H9 (cell line): ENCODE data around the gene DECR2. TPM values are rescaled to one million over a fixed set of nuclear protein-coding genes. Genes with fewer than 3 reads are reported as not detected.

Experiments used
- DNase-seq: peaks from one replicate; pipeline ENCODE4 v3.0.0-alpha.2; 2017
- H2AFZ ChIP-seq: one replicate; pipeline ENCODE4 v1.6.1; 2013; ENCODE audit warnings: mild to moderate bottlenecking, low read length, control low read depth, moderate library complexity
- H2AK5ac ChIP-seq: 2 replicates; pipeline ENCODE4 v1.6.1; 2013; ENCODE audit warnings: low read length, control low read depth, mixed read lengths; ENCODE audit not compliant: insufficient read length
- H2BK120ac ChIP-seq: one replicate; pipeline ENCODE4 v1.6.1; 2013; ENCODE audit warnings: low read depth, mild to moderate bottlenecking, low read length, control low read depth, inconsistent platforms; ENCODE audit not compliant: poor library complexity, severe bottlenecking
- H2BK12ac ChIP-seq: 2 replicates; pipeline ENCODE4 v1.6.1; 2013; ENCODE audit warnings: low read length, control low read depth, mixed read lengths, low read depth; ENCODE audit not compliant: insufficient read length
- H2BK15ac ChIP-seq: 2 replicates; pipeline ENCODE4 v1.6.1; 2013; ENCODE audit warnings: low read depth, low read length, control low read depth
- H2BK20ac ChIP-seq: one replicate; pipeline ENCODE4 v1.6.1; 2013; ENCODE audit warnings: low read depth, mild to moderate bottlenecking, low read length, control low read depth, inconsistent platforms; ENCODE audit not compliant: poor library complexity, severe bottlenecking
- H2BK5ac ChIP-seq: 2 replicates; pipeline ENCODE4 v1.6.1; 2013; ENCODE audit warnings: low read length, control low read depth, mixed read lengths; ENCODE audit not compliant: insufficient read length
- H3K14ac ChIP-seq: 2 replicates; pipeline ENCODE4 v1.6.1; 2013; ENCODE audit warnings: low read length, control low read depth; ENCODE audit not compliant: insufficient read depth
- H3K18ac ChIP-seq: 2 replicates; pipeline ENCODE4 v1.6.1; 2013; ENCODE audit warnings: low read depth, mild to moderate bottlenecking, mixed read lengths, low read length, control low read depth; ENCODE audit not compliant: insufficient read length
- H3K23ac ChIP-seq: 2 replicates; pipeline ENCODE4 v1.6.1; 2013; ENCODE audit warnings: low read length, control low read depth, mixed read lengths, low read depth; ENCODE audit not compliant: insufficient read length
- H3K23me2 ChIP-seq: 2 replicates; pipeline ENCODE4 v1.6.1; 2013; ENCODE audit warnings: low read depth, mild to moderate bottlenecking, mixed read lengths, low read length, control low read depth; ENCODE audit not compliant: insufficient read length, poor library complexity, severe bottlenecking
- H3K27ac ChIP-seq: 2 replicates; pipeline ENCODE4 v1.5.1; 2013; ENCODE audit warnings: low read length, control low read depth, mixed read lengths, low read depth; ENCODE audit not compliant: insufficient read length
- H3K27me3 ChIP-seq: 2 replicates; pipeline ENCODE4 v1.6.1; 2013; ENCODE audit warnings: low read length, control low read depth, inconsistent platforms; ENCODE audit not compliant: insufficient read depth
- H3K4ac ChIP-seq: 2 replicates; pipeline ENCODE4 v1.6.1; 2013; ENCODE audit warnings: low read depth, mild to moderate bottlenecking, control low read depth, inconsistent platforms, low read length, moderate library complexity
- H3K4me1 ChIP-seq: 2 replicates; pipeline ENCODE4 v1.6.1; 2013; ENCODE audit warnings: low read length, control low read depth, inconsistent platforms; ENCODE audit not compliant: insufficient read depth
- H3K4me2 ChIP-seq: 2 replicates; pipeline ENCODE4 v1.6.1; 2013; ENCODE audit warnings: low read length, control low read depth, mixed read lengths; ENCODE audit not compliant: insufficient read length, insufficient read depth
- H3K56ac ChIP-seq: 2 replicates; pipeline ENCODE4 v1.6.1; 2013; ENCODE audit warnings: low read depth, mild to moderate bottlenecking, mixed read lengths, low read length, control low read depth; ENCODE audit not compliant: insufficient read length
- H3K79me1 ChIP-seq: 2 replicates; pipeline ENCODE4 v1.6.1; 2013; ENCODE audit warnings: low read depth, mild to moderate bottlenecking, moderate library complexity, low read length, control low read depth, inconsistent platforms; ENCODE audit not compliant: insufficient read depth, poor library complexity, severe bottlenecking
- H3K79me2 ChIP-seq: 2 replicates; pipeline ENCODE4 v1.6.1; 2013; ENCODE audit warnings: low read length, control low read depth, inconsistent platforms; ENCODE audit not compliant: insufficient read depth
- H3K9ac ChIP-seq: 2 replicates; pipeline ENCODE4 v1.6.1; 2013; ENCODE audit warnings: low read length, control low read depth, mixed read lengths; ENCODE audit not compliant: insufficient read length; ENCODE audit errors: extremely low read depth
- H3K9me3 ChIP-seq: one replicate; pipeline ENCODE4 v1.6.1; 2013; ENCODE audit warnings: low read depth, low read length, inconsistent platforms; ENCODE audit not compliant: control insufficient read depth
- H3T11ph ChIP-seq: one replicate; pipeline ENCODE4 v1.6.1; 2013; ENCODE audit warnings: mild to moderate bottlenecking, low read length, control low read depth, inconsistent platforms
- H4K20me1 ChIP-seq: one replicate; pipeline ENCODE4 v1.6.1; 2013; ENCODE audit not compliant: control insufficient read depth, insufficient read length, insufficient read depth
- H4K5ac ChIP-seq: 2 replicates; pipeline ENCODE4 v1.6.1; 2013; ENCODE audit warnings: low read depth, mild to moderate bottlenecking, mixed read lengths, low read length, control low read depth; ENCODE audit not compliant: insufficient read length
- H4K8ac ChIP-seq: replicated peaks from 2 replicates; pipeline ENCODE4 v1.6.1; 2013; ENCODE audit warnings: low read length, control low read depth, mixed read lengths, low read depth; ENCODE audit not compliant: insufficient read length
- H4K91ac ChIP-seq: 2 replicates; pipeline ENCODE4 v1.6.1; 2013; ENCODE audit warnings: low read depth, mild to moderate bottlenecking, moderate library complexity, mixed read lengths, low read length, control low read depth; ENCODE audit not compliant: insufficient read length
- H3K27ac Mint-ChIP-seq, 3 experiments: 2 replicates in 2 of 3; 3 replicates in 1 of 3; pipeline ENCODE4 v1.8.0; 2020 to 2021; ENCODE audit warnings: mixed read lengths in 3 of 3, mild to moderate bottlenecking in 1 of 3, moderate library complexity in 1 of 3
- H3K27me3 Mint-ChIP-seq: 2 replicates; pipeline ENCODE4 v1.8.0; 2021; ENCODE audit warnings: low read depth, mild to moderate bottlenecking, moderate library complexity, mixed read lengths
- H3K36me3 Mint-ChIP-seq, 3 experiments: 2 replicates in 2 of 3; 3 replicates in 1 of 3; pipeline ENCODE4 v1.8.0; 2020 to 2021; ENCODE audit warnings: low read depth in 3 of 3, mixed read lengths in 3 of 3; ENCODE audit not compliant: insufficient read depth in 1 of 3
- H3K4me1 Mint-ChIP-seq, 2 experiments: 2 replicates each; pipeline ENCODE4 v1.8.0; 2020; ENCODE audit warnings: mixed read lengths in 2 of 2
- H3K4me3 Mint-ChIP-seq, 2 experiments: 2 replicates in 1 of 2; 3 replicates in 1 of 2; pipeline ENCODE4 v1.8.0; 2020 to 2021; ENCODE audit warnings: mild to moderate bottlenecking in 2 of 2, mixed read lengths in 2 of 2, moderate library complexity in 1 of 2
- H3K9me3 Mint-ChIP-seq, 2 experiments: 2 replicates in 1 of 2; 3 replicates in 1 of 2; pipeline ENCODE4 v1.8.0; 2020; ENCODE audit warnings: mild to moderate bottlenecking in 2 of 2, mixed read lengths in 2 of 2, moderate library complexity in 1 of 2
- WGBS: extraction: QIAGEN DNeasy Blood & Tissue Kit; methylation state at CpG from one replicate; pipeline ENCODE4 v1.1.7; 2013; ENCODE audit warnings: missing lambda C conversion rate, low lambda C conversion rate, mixed read lengths; ENCODE audit not compliant: insufficient read length; ENCODE audit errors: extremely low coverage; 5-methylcytosine and 5-hydroxymethylcytosine counted together
- total RNA-seq: library from RNA; stranded (reverse); gene quantifications from 2 replicates; pipeline ENCODE4 v1.2.1, GENCODE V29; 2021
- TF ChIP-seq, protein P1 (sequence below): fragments of 200-600 bp; sonication (generic); conservative IDR thresholded peaks from 3 replicates; pipeline ENCODE4 v1.8.0; 2021; ENCODE audit warnings: antibody characterized with exemption, mild to moderate bottlenecking

The DECR2 gene
- total RNA-seq, 1 experiment from 2014 or later = 39.3 TPM

DNA sequence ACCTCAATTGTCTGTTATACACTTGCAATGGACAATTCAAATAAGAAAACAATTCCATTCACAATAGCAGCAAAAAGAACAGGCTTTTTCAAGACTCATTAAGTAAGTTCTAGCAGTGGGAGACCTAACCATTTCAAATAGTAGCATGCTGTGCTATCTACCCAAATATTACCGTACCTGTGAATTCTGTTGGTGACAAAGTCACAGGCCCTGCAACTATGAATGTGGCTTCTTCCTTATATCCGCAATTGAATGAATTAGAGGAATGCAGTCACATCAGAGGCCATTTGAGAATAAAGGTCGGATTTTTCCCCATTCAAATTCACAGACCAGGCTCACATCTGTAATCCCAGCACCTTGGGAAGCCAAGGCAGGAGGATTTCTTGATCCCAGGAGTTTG, 5.5 kb upstream of the DECR2 start:
- TF ChIP-seq, protein P1, sequence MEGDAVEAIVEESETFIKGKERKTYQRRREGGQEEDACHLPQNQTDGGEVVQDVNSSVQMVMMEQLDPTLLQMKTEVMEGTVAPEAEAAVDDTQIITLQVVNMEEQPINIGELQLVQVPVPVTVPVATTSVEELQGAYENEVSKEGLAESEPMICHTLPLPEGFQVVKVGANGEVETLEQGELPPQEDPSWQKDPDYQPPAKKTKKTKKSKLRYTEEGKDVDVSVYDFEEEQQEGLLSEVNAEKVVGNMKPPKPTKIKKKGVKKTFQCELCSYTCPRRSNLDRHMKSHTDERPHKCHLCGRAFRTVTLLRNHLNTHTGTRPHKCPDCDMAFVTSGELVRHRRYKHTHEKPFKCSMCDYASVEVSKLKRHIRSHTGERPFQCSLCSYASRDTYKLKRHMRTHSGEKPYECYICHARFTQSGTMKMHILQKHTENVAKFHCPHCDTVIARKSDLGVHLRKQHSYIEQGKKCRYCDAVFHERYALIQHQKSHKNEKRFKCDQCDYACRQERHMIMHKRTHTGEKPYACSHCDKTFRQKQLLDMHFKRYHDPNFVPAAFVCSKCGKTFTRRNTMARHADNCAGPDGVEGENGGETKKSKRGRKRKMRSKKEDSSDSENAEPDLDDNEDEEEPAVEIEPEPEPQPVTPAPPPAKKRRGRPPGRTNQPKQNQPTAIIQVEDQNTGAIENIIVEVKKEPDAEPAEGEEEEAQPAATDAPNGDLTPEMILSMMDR = no peak
- no peak overlapping the region for H3K27ac ChIP-seq
- no peak overlapping the region for H3K18ac ChIP-seq
- no peak overlapping the region for H3K14ac ChIP-seq
- no peak overlapping the region for H2BK20ac ChIP-seq
- H3K23ac ChIP-seq = no peak overlapping the region
- H4K8ac ChIP-seq = no peak overlapping the region
- no peak overlapping the region for H2BK12ac ChIP-seq
- no peak overlapping the region for H3K4ac ChIP-seq
- DNase-seq = no peak
- H2AK5ac ChIP-seq = no peak overlapping the region
- no peak overlapping the region for H3T11ph ChIP-seq
- no peak overlapping the region for H3K9ac ChIP-seq
- no peaks in the 10 kb centered on the region for H3K79me1 ChIP-seq
- no peak overlapping the region for H4K91ac ChIP-seq
- H3K79me2 ChIP-seq = no peaks in the 10 kb centered on the region
- no peak overlapping the region for H2AFZ ChIP-seq
- H3K27ac Mint-ChIP-seq = peak overlapping the region; percentile 96 to 97 (median 97); a peak in 6 of 7 replicates
- peaks cover 7 to 14% of the 10 kb centered on the region in 2 experiments for H3K9me3 Mint-ChIP-seq
- H3K23me2 ChIP-seq = no peaks in the 10 kb centered on the region
- H2BK120ac ChIP-seq = no peak overlapping the region
- H3K56ac ChIP-seq = no peak overlapping the region
- H3K27me3 Mint-ChIP-seq = no peaks in the 10 kb centered on the region
- no peak overlapping the region for H4K5ac ChIP-seq
- no peak overlapping the region for H2BK5ac ChIP-seq
- peak overlapping the region; percentile 36 for H3K4me2 ChIP-seq
- H3K36me3 Mint-ChIP-seq = peaks cover 22 to 34% (median 29%) of the 10 kb centered on the region in 3 experiments
- no CpG with 5 or more reads among the region's 3 CpGs for WGBS
- H4K20me1 ChIP-seq = peaks cover 2% of the 10 kb centered on the region
- peak overlapping the region; percentile 80 to 94 for H3K4me3 Mint-ChIP-seq
- H2BK15ac ChIP-seq = no peak overlapping the region
- H3K4me1 ChIP-seq = peaks cover 2% of the 10 kb centered on the region; the same call in 1 of the 2 replicates
- peaks cover 24% of the 10 kb centered on the region in 2 experiments for H3K4me1 Mint-ChIP-seq
- no peaks in the 10 kb centered on the region for H3K27me3 ChIP-seq
- no peaks in the 10 kb centered on the region for H3K9me3 ChIP-seq
